K562 (cell line): ENCODE measurements around the gene POLRMT. TPM values are rescaled to one million over a fixed set of nuclear protein-coding genes. Genes with fewer than 3 reads are reported as not detected.

Experiments
- ARID1B ChIP-seq: fragments of 450-650 bp; IDR thresholded peaks from 2 replicates; pipeline ENCODE4 v1.6.1; 2016; ENCODE audit warnings: antibody characterized with exemption, mild to moderate bottlenecking, inconsistent platforms
- ATF7 ChIP-seq: fragments of 450-650 bp; IDR thresholded peaks from 2 replicates; pipeline ENCODE4 v1.7.1; 2014; ENCODE audit warnings: mild to moderate bottlenecking, moderate library complexity
- BACH1 ChIP-seq: fragments of 200-800 bp; sonication (Bioruptor generic); IDR thresholded peaks from 2 replicates; pipeline ENCODE4 v1.6.1; 2016; ENCODE audit warnings: missing genetic modification characterization, missing compliant biosample characterization
- BRF1 ChIP-seq: IDR thresholded peaks from 3 replicates; pipeline ENCODE4 v1.6.1; 2011; ENCODE audit warnings: borderline replicate concordance, mild to moderate bottlenecking; ENCODE audit not compliant: insufficient read length; ENCODE audit errors: extremely low read depth
- CBFB ChIP-seq: sonication (generic); formaldehyde crosslinking; IDR thresholded peaks from 2 replicates; pipeline ENCODE4 v1.4.0; 2020; ENCODE audit warnings: mild to moderate bottlenecking, missing genetic modification reagents
- CTCF ChIP-seq, 3 experiments: IDR thresholded peaks in 2 of 3; conservative IDR thresholded peaks in 1 of 3; 2 replicates each; pipeline ENCODE4 v1.5.1; 2011 to 2012; ENCODE audit warnings: low read length in 3 of 3, mild to moderate bottlenecking in 3 of 3, control low read depth in 2 of 3, improper control_type of control experiment in 1 of 3, inconsistent platforms in 1 of 3, low read depth in 1 of 3, mixed read lengths in 1 of 3, moderate library complexity in 1 of 3; ENCODE audit not compliant: insufficient read depth in 2 of 3
- HDAC2 ChIP-seq: fragments of 450-650 bp; IDR thresholded peaks from 2 replicates; pipeline ENCODE4 v1.6.1; 2016; ENCODE audit warnings: mild to moderate bottlenecking
- HNRNPUL1 ChIP-seq: fragments of 200-400 bp; formaldehyde crosslinking; IDR thresholded peaks from 2 replicates; pipeline ENCODE4 v1.6.1; 2017; ENCODE audit warnings: low read length
- ILK ChIP-seq: fragments of 450-650 bp; IDR thresholded peaks from 2 replicates; pipeline ENCODE4 v1.6.1; 2016; ENCODE audit warnings: missing genetic modification characterization, low read depth, mild to moderate bottlenecking, missing compliant biosample characterization, moderate library complexity, borderline replicate concordance
- MLLT1 ChIP-seq, 2 experiments: fragments of 450-650 bp; IDR thresholded peaks; 2 replicates each; pipeline ENCODE4 v1.6.1; 2016
- RCOR1 ChIP-seq, 2 experiments: IDR thresholded peaks; 2 replicates each; pipeline ENCODE4 v1.6.1; 2012; ENCODE audit warnings: low read depth in 2 of 2, low read length in 2 of 2, borderline replicate concordance in 1 of 2, improper control_type of control experiment in 1 of 2
- RFX5 ChIP-seq: IDR thresholded peaks from 2 replicates; pipeline ENCODE4 v1.6.1; 2011; ENCODE audit warnings: low read depth, mild to moderate bottlenecking, improper control_type of control experiment, low read length
- RNF219 ChIP-seq: fragments of 250-450 bp; sonication (Bioruptor Pico); IDR thresholded peaks from 2 replicates; pipeline ENCODE4 v1.5.0; 2022; ENCODE audit warnings: mild to moderate bottlenecking
- SAFB ChIP-seq: fragments of 200-400 bp; formaldehyde crosslinking; IDR thresholded peaks from 2 replicates; pipeline ENCODE4 v1.6.1; 2017; ENCODE audit warnings: low read depth, low read length, borderline replicate concordance
- SAFB2 ChIP-seq: fragments of 200-400 bp; formaldehyde crosslinking; IDR thresholded peaks from 2 replicates; pipeline ENCODE4 v1.6.1; 2018; ENCODE audit warnings: borderline replicate concordance, low read length, low read depth, moderate library complexity; ENCODE audit not compliant: severe bottlenecking
- SREBF1 ChIP-seq: fragments of 150-350 bp; IDR thresholded peaks from 2 replicates; pipeline ENCODE4 v1.6.1; 2014; ENCODE audit warnings: antibody characterized with exemption, low read depth, low read length, borderline replicate concordance
- THRAP3 ChIP-seq: fragments of 450-650 bp; IDR thresholded peaks from 2 replicates; pipeline ENCODE4 v1.6.1; 2016; ENCODE audit warnings: mild to moderate bottlenecking, inconsistent platforms, borderline replicate concordance
- TRIM24 ChIP-seq, 2 experiments: fragments of 450-650 bp; IDR thresholded peaks; 2 replicates each; pipeline ENCODE4 v1.6.1; 2016
- XRCC3 ChIP-seq: fragments of 450-650 bp; IDR thresholded peaks from 2 replicates; pipeline ENCODE4 v1.6.1; 2017; ENCODE audit warnings: mild to moderate bottlenecking, moderate library complexity
- ZKSCAN1 ChIP-seq: fragments of 150-350 bp; IDR thresholded peaks from 2 replicates; pipeline ENCODE4 v1.6.1; 2016; ENCODE audit warnings: low read depth, low read length
- ZNF174 ChIP-seq: fragments of 250-450 bp; sonication (Bioruptor Pico); IDR thresholded peaks from 2 replicates; pipeline ENCODE4 v1.4.0; 2020; ENCODE audit warnings: mild to moderate bottlenecking
- ZNF24 ChIP-seq: fragments of 450-650 bp; IDR thresholded peaks from 2 replicates; pipeline ENCODE4 v1.6.1; 2016
- ZNF311 ChIP-seq: fragments of 250-450 bp; sonication (Bioruptor Pico); IDR thresholded peaks from 2 replicates; pipeline ENCODE4 v1.4.0; 2020; ENCODE audit warnings: mild to moderate bottlenecking, moderate library complexity
- ZNF436 ChIP-seq: fragments of 250-450, 450-650 bp; sonication (Bioruptor Pico); formaldehyde crosslinking; IDR thresholded peaks from 2 replicates; pipeline ENCODE4 v1.7.0; 2020; ENCODE audit warnings: mild to moderate bottlenecking
- ZNF696 ChIP-seq: fragments of 250-450 bp; sonication (Bioruptor Pico); conservative IDR thresholded peaks from 2 replicates; pipeline ENCODE4 v1.4.0; 2020; ENCODE audit warnings: mild to moderate bottlenecking, moderate library complexity
- polyA plus RNA-seq, 8 experiments: library from polyadenylated mRNA; depleted of rRNA in 4 of 8; stranded (reverse) in 5 of 8; unstranded in 3 of 8; fragments of >200 nt; fragmentation: Nextera tagmentation in 2 of 8; fragmentation: Illumina TruSeq in 1 of 8; extraction: Ambion mirVana in 2 of 8; extraction: Trizol in 1 of 8; gene quantifications; 2 replicates each; pipeline versions ENCODE4 v1.2.1 to v1.2.3, GENCODE V29; 2011 to 2014; ENCODE audit warnings: inconsistent platforms in 1 of 8, missing spikeins in 1 of 8
- total RNA-seq, 7 experiments: library from RNA; depleted of rRNA in 6 of 7; stranded (reverse); fragments of >200 nt in 6 of 7; fragmentation: Illumina TruSeq in 2 of 7; extraction: Trizol in 2 of 7; gene quantifications; 2 replicates each; pipeline versions ENCODE4 v1.2.1 to v1.2.3, GENCODE V29; 2011 to 2021; ENCODE audit warnings: low replicate concordance in 1 of 7

The POLRMT gene
- total and polyA plus RNA-seq, 9 of the 15 experiments (the other 6 are each of a cell fraction or from before 2014, with no cell fraction given): 30.3 to 144 (median 68.0) TPM

- TF ChIP-seq SREBF1: no peak
- TF ChIP-seq HDAC2: peak; percentile 73; the same call in 1 of the 2 replicates
- TF ChIP-seq THRAP3: no peak
- TF ChIP-seq ZKSCAN1: no peak
- no peak for TF ChIP-seq BRF1
- TF ChIP-seq ZNF24: no peak
- no peak for TF ChIP-seq SAFB2
- no peak for TF ChIP-seq ZNF311 (CRISPR knock-in tag)
- no peak for TF ChIP-seq BACH1 (tag)
- peak; percentile 76; the same call in 1 of the 2 replicates for TF ChIP-seq SAFB
- TF ChIP-seq RFX5: no peak
- TF ChIP-seq XRCC3: no peak
- no peak for TF ChIP-seq CTCF (IDR thresholded peaks at IDR 0.05 in 2 of 3, conservative IDR thresholded peaks at IDR 0.05 in 1 of 3; ENCODE audit: insufficient read depth in 2 of 3, low read depth in 1 of 3, low read length in 3 of 3)
- TF ChIP-seq CBFB: peak; percentile 71; the same call in 1 of the 2 replicates
- peak in 1 of 2 experiments; percentile 7; a peak in 1 of 4 replicates for TF ChIP-seq RCOR1 (IDR thresholded peaks at IDR 0.05; ENCODE audit: borderline replicate concordance in 1 of 2, low read depth in 2 of 2, low read length in 2 of 2)
- no peak for TF ChIP-seq ZNF436 (CRISPR knock-in tag)
- no peak for TF ChIP-seq ARID1B
- no peak for TF ChIP-seq ATF7
- TF ChIP-seq ZNF174 (CRISPR knock-in tag): no peak
- TF ChIP-seq TRIM24 (IDR thresholded peaks at IDR 0.05): 0 out of 4 replicates have a peak, but pooled peaks of 1 of the 2 experiments have one; percentile 16
- TF ChIP-seq ZNF696 (CRISPR knock-in tag): no peak
- TF ChIP-seq ILK: no peak
- no peak for TF ChIP-seq HNRNPUL1
- TF ChIP-seq RNF219 (CRISPR knock-in tag): no peak
- peak in 1 of 2 experiments; percentile 32; a peak in 1 of 4 replicates for TF ChIP-seq MLLT1 (IDR thresholded peaks at IDR 0.05)
These were observed 42.0 kb downstream of the POLRMT start (continued) for GRCh38 chr19:591099-591958.
